K562 (cell line): ENCODE measurements around the gene LLPH. TPM values are rescaled to one million over a fixed set of nuclear protein-coding genes. Genes with fewer than 3 reads are reported as not detected.

Experiments
- BACH1 ChIP-seq: fragments of 200-800 bp; sonication (Bioruptor generic); IDR thresholded peaks from 2 replicates; pipeline ENCODE4 v1.6.1; 2016; ENCODE audit warnings: missing genetic modification characterization, missing compliant biosample characterization
- HMBOX1 ChIP-seq: sonication (generic); IDR thresholded peaks from 2 replicates; pipeline ENCODE4 v1.6.1; 2016
- NCOR1 ChIP-seq: fragments of 450-650 bp; IDR thresholded peaks from 2 replicates; pipeline ENCODE4 v1.6.1; 2016; ENCODE audit warnings: mild to moderate bottlenecking, moderate library complexity
- SETDB1 ChIP-seq: IDR thresholded peaks from one replicate; pipeline ENCODE4 v1.6.1; 2012; ENCODE audit warnings: low read length, control low read depth, inconsistent platforms
- TCFL5 ChIP-seq: fragments of 250-450 bp; sonication (Bioruptor Pico); conservative IDR thresholded peaks from 2 replicates; pipeline ENCODE4 v1.6.1; 2021; ENCODE audit warnings: mild to moderate bottlenecking, moderate library complexity, matching md5 sums
- TRIM28 ChIP-seq: fragments of 450-650 bp; IDR thresholded peaks from 2 replicates; pipeline ENCODE4 v1.6.1; 2017
- ZNF212 ChIP-seq: fragments of 450-650 bp; formaldehyde crosslinking; IDR thresholded peaks from 2 replicates; pipeline ENCODE4 v1.4.0; 2020; ENCODE audit warnings: mild to moderate bottlenecking
- ZNF23 ChIP-seq: fragments of 250-450 bp; sonication (Bioruptor Pico); IDR thresholded peaks from 2 replicates; pipeline ENCODE4 v1.4.0; 2020; ENCODE audit warnings: mild to moderate bottlenecking
- ZNF263 ChIP-seq: sonication (generic); formaldehyde crosslinking; IDR thresholded peaks from 2 replicates; pipeline ENCODE4 v1.8.0; 2022; ENCODE audit warnings: mild to moderate bottlenecking, missing genetic modification reagents, borderline replicate concordance
- ZNF395 ChIP-seq: fragments of 200-800 bp; sonication (Bioruptor generic); IDR thresholded peaks from 2 replicates; pipeline ENCODE4 v1.6.1; 2017; ENCODE audit warnings: missing genetic modification characterization, missing compliant biosample characterization
- polyA plus RNA-seq, 8 experiments: library from polyadenylated mRNA; depleted of rRNA in 4 of 8; stranded (reverse) in 5 of 8; unstranded in 3 of 8; fragments of >200 nt; fragmentation: Nextera tagmentation in 2 of 8; fragmentation: Illumina TruSeq in 1 of 8; extraction: Ambion mirVana in 2 of 8; extraction: Trizol in 1 of 8; gene quantifications; 2 replicates each; pipeline versions ENCODE4 v1.2.1 to v1.2.3, GENCODE V29; 2011 to 2014; ENCODE audit warnings: inconsistent platforms in 1 of 8, missing spikeins in 1 of 8
- total RNA-seq, 7 experiments: library from RNA; depleted of rRNA in 6 of 7; stranded (reverse); fragments of >200 nt in 6 of 7; fragmentation: Illumina TruSeq in 2 of 7; extraction: Trizol in 2 of 7; gene quantifications; 2 replicates each; pipeline versions ENCODE4 v1.2.1 to v1.2.3, GENCODE V29; 2011 to 2021; ENCODE audit warnings: low replicate concordance in 1 of 7
- TF ChIP-seq, protein P1 (sequence below): IDR thresholded peaks from 2 replicates; pipeline ENCODE4 v1.6.1; 2011; ENCODE audit warnings: borderline replicate concordance, low read depth, mild to moderate bottlenecking, moderate library complexity, low read length; ENCODE audit not compliant: insufficient read depth, poor library complexity, severe bottlenecking

The LLPH gene
- total and polyA plus RNA-seq, 9 of the 15 experiments (the other 6 are each of a cell fraction or from before 2014, with no cell fraction given) = 19.1 to 87.3 (median 59.6) TPM

DNA sequence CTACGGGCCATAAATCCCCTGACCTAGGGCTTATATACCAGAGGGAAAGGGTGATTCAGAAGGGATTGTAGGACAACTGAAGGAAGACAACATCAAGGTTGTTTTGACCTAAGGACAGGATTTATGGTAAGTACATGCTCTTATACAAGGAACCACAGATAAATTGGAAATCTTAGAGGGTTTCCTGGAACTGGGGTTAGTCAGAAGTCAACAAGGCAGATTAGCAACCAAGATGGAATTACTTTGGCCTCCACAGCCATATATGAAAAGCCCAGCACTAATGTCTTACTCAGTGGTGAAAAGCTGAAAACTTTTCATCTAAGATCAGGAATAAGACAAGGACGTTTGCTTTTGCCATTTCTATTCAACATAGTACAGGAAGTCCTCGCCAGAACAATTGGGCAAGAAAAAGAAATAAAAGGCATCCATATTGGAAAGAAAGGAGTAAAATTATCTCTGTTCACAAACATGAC lies 33.8 kb upstream of the LLPH start (continued):
- TF ChIP-seq ZNF23 (CRISPR knock-in tag) = no peak
- no peak for TF ChIP-seq ZNF212 (CRISPR knock-in tag)
- peak; percentile 80; the same call in 1 of the 2 replicates for TF ChIP-seq BACH1 (tag)
- no peak for TF ChIP-seq ZNF263 (CRISPR knock-in tag)
- no peak for TF ChIP-seq SETDB1
- peak; percentile 73 for TF ChIP-seq NCOR1
- TF ChIP-seq ZNF395 = peak; percentile 74; the same call in 1 of the 2 replicates
- TF ChIP-seq, protein P1, sequence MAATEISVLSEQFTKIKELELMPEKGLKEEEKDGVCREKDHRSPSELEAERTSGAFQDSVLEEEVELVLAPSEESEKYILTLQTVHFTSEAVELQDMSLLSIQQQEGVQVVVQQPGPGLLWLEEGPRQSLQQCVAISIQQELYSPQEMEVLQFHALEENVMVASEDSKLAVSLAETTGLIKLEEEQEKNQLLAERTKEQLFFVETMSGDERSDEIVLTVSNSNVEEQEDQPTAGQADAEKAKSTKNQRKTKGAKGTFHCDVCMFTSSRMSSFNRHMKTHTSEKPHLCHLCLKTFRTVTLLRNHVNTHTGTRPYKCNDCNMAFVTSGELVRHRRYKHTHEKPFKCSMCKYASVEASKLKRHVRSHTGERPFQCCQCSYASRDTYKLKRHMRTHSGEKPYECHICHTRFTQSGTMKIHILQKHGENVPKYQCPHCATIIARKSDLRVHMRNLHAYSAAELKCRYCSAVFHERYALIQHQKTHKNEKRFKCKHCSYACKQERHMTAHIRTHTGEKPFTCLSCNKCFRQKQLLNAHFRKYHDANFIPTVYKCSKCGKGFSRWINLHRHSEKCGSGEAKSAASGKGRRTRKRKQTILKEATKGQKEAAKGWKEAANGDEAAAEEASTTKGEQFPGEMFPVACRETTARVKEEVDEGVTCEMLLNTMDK = no peak
- 0 out of 2 replicates have a peak, but pooled peaks have one; percentile 49 for TF ChIP-seq TCFL5 (CRISPR knock-in tag)
- TF ChIP-seq HMBOX1 = peak; percentile 30; the same call in 1 of the 2 replicates
- TF ChIP-seq TRIM28 = no peak
